ENCODE results near the gene LITAF. TPM values are rescaled to one million over a fixed set of nuclear protein-coding genes. Genes with fewer than 3 reads are reported as not detected.
A peak's percentile ranks its signal among the peaks of the same experiment; 100 is the strongest.

LITAF gene
- polyA plus RNA-seq, 3 donors: 67.9 to 118 (median 69.0) TPM

DNA sequence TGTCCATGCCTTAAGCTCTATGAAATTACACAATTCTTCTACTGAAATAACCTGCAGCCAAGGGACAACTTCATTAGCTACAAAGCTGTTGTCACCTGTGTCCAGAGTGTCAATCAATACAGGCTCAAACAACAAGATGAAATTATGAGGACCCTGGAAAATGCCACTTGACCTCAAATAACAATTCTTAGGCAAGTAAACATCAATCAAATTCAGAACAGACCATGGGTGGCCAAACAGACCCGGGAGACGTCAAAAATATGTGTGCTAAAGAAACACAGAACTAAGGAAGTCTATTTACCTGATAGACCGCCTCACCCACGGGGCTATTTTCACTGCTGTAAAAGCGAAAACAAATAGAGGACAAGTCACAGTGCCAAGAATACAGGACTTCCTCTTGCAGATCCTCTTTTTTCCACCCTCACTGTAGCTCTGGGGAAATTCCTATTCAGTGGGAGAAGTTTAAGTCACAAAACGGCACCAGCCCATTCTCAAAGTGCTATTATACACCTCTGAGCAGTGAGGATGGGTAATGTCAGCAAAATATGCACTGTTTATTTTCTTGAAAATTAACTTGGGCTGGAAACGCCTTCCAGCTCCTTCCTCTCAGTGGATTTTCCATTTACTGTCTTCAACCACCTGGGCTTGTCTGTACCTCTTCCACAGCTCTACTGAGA, 2.7 kb downstream of the LITAF start:
- intact Hi-C loops (cut with micrococcal nuclease): loop anchor here in 1 of 2 donors (2.0 to 5.0 kb wide), 3 partner anchors 15 to 87 kb away; no protein-coding TSS in a partner anchor
- H3K4me3 ChIP-seq (replicated peaks in 1 of 3; ENCODE audit: low read depth in 2 of 3, low read length in 3 of 3): peak overlapping the region; percentile 26 to 86 (median 49)
- H3K9me3 Mint-ChIP-seq: peaks cover 0 to 5% (median 0%) of the 10 kb centered on the region in 7 donors
- DNase-seq: peak; percentile 69 to 92 (median 76)
- H2AFZ ChIP-seq (ENCODE audit: insufficient read depth, low read depth, low read length, poor library complexity, severe bottlenecking): no peak overlapping the region
- peak overlapping the region; percentile 96 to 99 for H3K4me3 Mint-ChIP-seq
- peak overlapping the region; percentile 94 for H3K4me2 ChIP-seq (replicated peaks; ENCODE audit: extremely low read depth, low read length, poor library complexity, severe bottlenecking)
- H3K36me3 ChIP-seq (replicated peaks in 1 of 2; ENCODE audit: control insufficient read depth in 1 of 2, insufficient read depth in 2 of 2, low read length in 2 of 2): no peaks in the 10 kb centered on the region
- H3K79me2 ChIP-seq (ENCODE audit: insufficient read depth, low read length): peaks cover 64% of the 10 kb centered on the region
- H3K4me1 Mint-ChIP-seq: peaks cover 63% of the 10 kb centered on the region
- H3K27me3 Mint-ChIP-seq (ENCODE audit: low read depth in 3 of 3): peaks cover 0 to 46% (median 18%) of the 10 kb centered on the region in 3 donors
- TF ChIP-seq, protein P1, sequence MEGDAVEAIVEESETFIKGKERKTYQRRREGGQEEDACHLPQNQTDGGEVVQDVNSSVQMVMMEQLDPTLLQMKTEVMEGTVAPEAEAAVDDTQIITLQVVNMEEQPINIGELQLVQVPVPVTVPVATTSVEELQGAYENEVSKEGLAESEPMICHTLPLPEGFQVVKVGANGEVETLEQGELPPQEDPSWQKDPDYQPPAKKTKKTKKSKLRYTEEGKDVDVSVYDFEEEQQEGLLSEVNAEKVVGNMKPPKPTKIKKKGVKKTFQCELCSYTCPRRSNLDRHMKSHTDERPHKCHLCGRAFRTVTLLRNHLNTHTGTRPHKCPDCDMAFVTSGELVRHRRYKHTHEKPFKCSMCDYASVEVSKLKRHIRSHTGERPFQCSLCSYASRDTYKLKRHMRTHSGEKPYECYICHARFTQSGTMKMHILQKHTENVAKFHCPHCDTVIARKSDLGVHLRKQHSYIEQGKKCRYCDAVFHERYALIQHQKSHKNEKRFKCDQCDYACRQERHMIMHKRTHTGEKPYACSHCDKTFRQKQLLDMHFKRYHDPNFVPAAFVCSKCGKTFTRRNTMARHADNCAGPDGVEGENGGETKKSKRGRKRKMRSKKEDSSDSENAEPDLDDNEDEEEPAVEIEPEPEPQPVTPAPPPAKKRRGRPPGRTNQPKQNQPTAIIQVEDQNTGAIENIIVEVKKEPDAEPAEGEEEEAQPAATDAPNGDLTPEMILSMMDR (IDR thresholded peaks at IDR 0.05): no peak
- peak overlapping the region; percentile 55 for H3K9ac ChIP-seq (ENCODE audit: insufficient read depth, low read length, poor library complexity, severe bottlenecking)
- peak overlapping the region; percentile 83 to 93 for H3K27ac ChIP-seq (ENCODE audit: low read depth in 1 of 2, low read length in 2 of 2)
- peak overlapping the region; percentile 95 to 100 (median 98) for H3K27ac Mint-ChIP-seq
- H3K27me3 ChIP-seq (ENCODE audit: control insufficient read depth in 2 of 2, insufficient read depth in 2 of 2, low read length in 2 of 2): no peaks in the 10 kb centered on the region
- peaks cover 4 to 42% of the 10 kb centered on the region in 2 donors for H3K36me3 Mint-ChIP-seq
- H3K4me1 ChIP-seq (ENCODE audit: control insufficient read depth in 1 of 2, insufficient read depth in 2 of 2, low read length in 2 of 2): peaks cover 51 to 52% of the 10 kb centered on the region in 2 donors
- peaks cover 67% of the 10 kb centered on the region for H4K20me1 ChIP-seq (ENCODE audit: insufficient read depth, low read length)
- WGBS (ENCODE audit: insufficient coverage): 30% methylated on average over 1 of the region's 7 CpGs
- H3K9me3 ChIP-seq (replicated peaks in 1 of 2; ENCODE audit: control insufficient read depth in 1 of 2, insufficient read depth in 1 of 2, low read length in 2 of 2): no peaks in the 10 kb centered on the region

DNA sequence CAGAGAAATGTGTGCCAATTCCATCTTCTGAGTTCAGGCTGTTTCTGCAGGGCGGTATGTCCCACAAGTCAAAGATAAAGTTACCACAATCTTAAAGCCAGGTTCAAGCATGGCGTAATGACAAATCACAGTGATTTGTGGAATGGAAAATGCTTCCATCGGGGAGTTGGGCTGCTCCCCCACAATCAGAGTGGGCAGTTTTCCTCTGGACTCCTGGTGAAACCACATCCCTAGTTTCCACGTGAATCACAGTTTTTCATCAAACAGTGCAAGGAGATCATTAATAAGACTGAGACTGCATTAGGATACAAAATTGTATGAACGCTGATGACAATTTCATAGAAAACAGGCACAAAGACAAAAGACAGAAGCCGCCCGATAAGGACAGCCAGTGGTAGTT, 3.6 kb downstream of the LITAF start:
- Histone ChIP-seq H3K36me3 (replicated peaks in 1 of 2; ENCODE audit: control insufficient read depth in 1 of 2, insufficient read depth in 2 of 2, low read length in 2 of 2) (no peaks in the 10 kb centered on the region), H3K4me1 (ENCODE audit: control insufficient read depth in 1 of 2, insufficient read depth in 2 of 2, low read length in 2 of 2) (peaks cover 44 to 46% of the 10 kb centered on the region in 2 donors), H3K27me3 (ENCODE audit: control insufficient read depth in 2 of 2, insufficient read depth in 2 of 2, low read length in 2 of 2) (no peaks in the 10 kb centered on the region), H3K9ac (ENCODE audit: insufficient read depth, low read length, poor library complexity, severe bottlenecking) (no peak overlapping the region), H3K27ac (ENCODE audit: low read depth in 1 of 2, low read length in 2 of 2) (no peak overlapping the region), H3K79me2 (ENCODE audit: insufficient read depth, low read length) (peaks cover 71% of the 10 kb centered on the region), H3K4me3 (replicated peaks in 1 of 3; ENCODE audit: low read depth in 2 of 3, low read length in 3 of 3) (no peak overlapping the region), H3K9me3 (replicated peaks in 1 of 2; ENCODE audit: control insufficient read depth in 1 of 2, insufficient read depth in 1 of 2, low read length in 2 of 2) (no peaks in the 10 kb centered on the region), H3K4me2 (replicated peaks; ENCODE audit: extremely low read depth, low read length, poor library complexity, severe bottlenecking) (no peak overlapping the region), H4K20me1 (ENCODE audit: insufficient read depth, low read length) (peaks cover 75% of the 10 kb centered on the region), H2AFZ (ENCODE audit: insufficient read depth, low read depth, low read length, poor library complexity, severe bottlenecking) (no peak overlapping the region)
- DNase-seq: no peak
- Mint-ChIP-seq H3K9me3 (peaks cover 0 to 2% (median 0%) of the 10 kb centered on the region in 7 donors), H3K36me3 (peaks cover 9 to 48% of the 10 kb centered on the region in 2 donors), H3K4me3 (peak overlapping the region; percentile 30 to 42), H3K27ac (peak overlapping the region in 1 of 7 donors; percentile 33), H3K4me1 (peaks cover 64% of the 10 kb centered on the region), H3K27me3 (ENCODE audit: low read depth in 3 of 3) (peaks cover 0 to 47% (median 19%) of the 10 kb centered on the region in 3 donors)
- intact Hi-C loops (cut with micrococcal nuclease): loop anchor here in 1 of 2 donors (5.0 kb wide), 1 partner anchor 86 kb away; no protein-coding TSS in a partner anchor
- TF ChIP-seq, protein P1 (IDR thresholded peaks at IDR 0.05): no peak
- 100% methylated on average over 1 of the region's 7 CpGs for WGBS (ENCODE audit: insufficient coverage)

All from CD14-positive monocyte (primary cell).